NCI-H2029 (cell line): ENCODE data around the gene VPS33B.

ENCODE experiments used
- DNase-seq: peaks from one replicate; lab custom pipeline; 2025; lab: John Stamatoyannopoulos, UW

Gene VPS33B

DNA sequence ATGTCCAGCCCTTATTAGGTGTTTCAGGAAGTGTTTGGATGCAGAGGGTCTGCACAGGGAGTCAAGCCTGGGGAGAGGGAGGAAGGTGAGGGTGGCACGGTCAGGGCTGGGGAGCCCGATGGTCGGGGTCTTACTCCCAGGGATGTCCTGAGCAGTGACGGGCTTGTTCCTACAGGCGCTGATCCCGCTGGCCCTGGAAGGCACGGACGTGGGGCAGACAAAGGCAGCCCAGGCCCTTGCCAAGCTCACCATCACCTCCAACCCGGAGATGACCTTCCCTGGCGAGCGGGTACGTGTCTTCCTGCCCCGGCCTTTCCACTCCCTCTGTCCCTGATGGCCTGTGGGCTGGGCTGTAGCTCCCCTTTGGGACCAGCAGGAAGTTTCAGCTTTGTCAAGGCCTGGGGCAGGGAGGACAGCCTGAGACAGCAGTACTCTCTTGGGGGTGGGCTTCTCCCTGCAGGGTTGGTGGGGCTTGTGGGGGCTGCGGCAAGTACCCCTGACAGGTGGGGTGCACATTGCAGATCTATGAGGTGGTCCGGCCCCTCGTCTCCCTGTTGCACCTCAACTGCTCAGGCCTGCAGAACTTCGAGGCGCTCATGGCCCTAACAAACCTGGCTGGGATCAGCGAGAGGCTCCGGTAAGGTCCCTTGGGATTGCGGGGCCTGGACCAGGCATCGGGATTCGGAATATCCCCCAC is 72.3 kb downstream of the VPS33B start:
- DNase-seq: no peak
